BJ (cell line): ENCODE results near the gene HERC3. TPM values are rescaled to one million over a fixed set of nuclear protein-coding genes. Genes with fewer than 3 reads are reported as not detected.

Source experiments
- CTCF ChIA-PET: fragments of 350-600 bp; formaldehyde crosslinking; extraction: SDS; loops from one replicate; lab custom pipeline; 2021; ENCODE audit warnings: antibody characterized with exemption, inconsistent platforms; lab: Yijun Ruan, JAX
- POLR2A ChIA-PET: fragments of 300-600 bp; sonication (Branson Sonifier 250); formaldehyde crosslinking; extraction: SDS; loops from one replicate; lab custom pipeline; 2021; ENCODE audit warnings: antibody characterized with exemption; lab: Charles Lee
- DNase-seq: peaks from one replicate; pipeline ENCODE4 v3.0.0-alpha.2; 2011; ENCODE audit warnings: low read depth
- H3K27me3 ChIP-seq: 2 replicates; pipeline ENCODE4 v1.6.0; 2011; ENCODE audit warnings: low read length; ENCODE audit not compliant: control insufficient read depth, insufficient read depth
- H3K36me3 ChIP-seq: 2 replicates; pipeline ENCODE4 v1.5.1; 2011; ENCODE audit warnings: low read length; ENCODE audit not compliant: control insufficient read depth, insufficient read depth
- H3K4me3 ChIP-seq: 2 replicates; pipeline ENCODE4 v1.5.1; 2011; ENCODE audit warnings: low read depth, mild to moderate bottlenecking, control low read depth, low read length
- CTCF ChIP-seq: IDR thresholded peaks from 2 replicates; pipeline ENCODE4 v1.5.1; 2011; ENCODE audit warnings: low read depth, mild to moderate bottlenecking, control low read depth, inconsistent platforms, low read length, moderate library complexity; ENCODE audit not compliant: insufficient read depth
- polyA plus RNA-seq: library from polyadenylated mRNA; depleted of rRNA; stranded (reverse); fragments of >200 nt; gene quantifications from 2 replicates; pipeline ENCODE4 v1.2.3, GENCODE V29; 2011

HERC3 gene
- polyA plus RNA-seq, 1 experiment, result 13.0 TPM

GRCh38 chr4:88746206-88746605 lies 153.9 kb downstream of the HERC3 start:
- peaks cover 14% of the 10 kb centered on the region for H3K36me3 ChIP-seq
- TF ChIP-seq CTCF, result no peak
- ChIA-PET CTCF (interaction anchor here (1.9 kb wide), 1 partner anchor 10 kb away, joined by 6 read pairs; no protein-coding TSS in a partner anchor), POLR2A (interaction anchor here (0.6 kb wide), 1 partner anchor 10 kb away, joined by 4 read pairs; no protein-coding TSS in a partner anchor)
- H3K27me3 ChIP-seq, result no peaks in the 10 kb centered on the region
- no peak overlapping the region for H3K4me3 ChIP-seq
- no peak for DNase-seq

GRCh38 chr4:88747351-88747750 lies 155.1 kb downstream of the HERC3 start:
- DNase-seq, result no peak
- POLR2A ChIA-PET, result no interaction called here
- Histone ChIP-seq H3K36me3 (peaks cover 14% of the 10 kb centered on the region), H3K27me3 (no peaks in the 10 kb centered on the region), H3K4me3 (no peak overlapping the region)
- no peak for TF ChIP-seq CTCF
- CTCF ChIA-PET, result interaction anchor here (1.2 to 1.9 kb wide), 2 partner anchors 9 to 71 kb away, joined by 3 to 6 read pairs; no protein-coding TSS in a partner anchor

- no peak for DNase-seq
- ChIA-PET POLR2A (no interaction called here), CTCF (interaction anchor here (1.2 kb wide), 1 partner anchor 14 kb away, joined by 3 read pairs; no protein-coding TSS in a partner anchor)
- Histone ChIP-seq H3K4me3 (no peak overlapping the region), H3K27me3 (no peaks in the 10 kb centered on the region), H3K36me3 (peaks cover 14% of the 10 kb centered on the region)
- TF ChIP-seq CTCF, result no peak
These were observed 158.1 kb downstream of the HERC3 start for GRCh38 chr4:88750369-88750768.

- Histone ChIP-seq H3K4me3 (no peak overlapping the region), H3K27me3 (no peaks in the 10 kb centered on the region), H3K36me3 (peaks cover 14% of the 10 kb centered on the region)
- TF ChIP-seq CTCF, result no peak
- no peak for DNase-seq
- CTCF ChIA-PET, result interaction anchor here (1.2 kb wide), 1 partner anchor 12 kb away, joined by 3 read pairs; no protein-coding TSS in a partner anchor
- POLR2A ChIA-PET, result no interaction called here
These were observed 159.2 kb downstream of the HERC3 start for GRCh38 chr4:88751258-88752075.

GRCh38 chr4:88752076-88752463 lies 159.8 kb downstream of the HERC3 start:
- no peak overlapping the region for H3K4me3 ChIP-seq
- no peak for TF ChIP-seq CTCF
- CTCF ChIA-PET, result no interaction called here
- H3K27me3 ChIP-seq, result no peaks in the 10 kb centered on the region
- peaks cover 14% of the 10 kb centered on the region for H3K36me3 ChIP-seq
- POLR2A ChIA-PET, result no interaction called here
- DNase-seq, result no peak
